Stimulated activated naive CD4-positive, alpha-beta T cell treated with Interleukin-2 at 50 U/mL for 16 hours (primary cell): ENCODE results near the gene LAMA1.

Experiments
- DNase-seq: peaks from one replicate; lab custom pipeline; 2025; lab: John Stamatoyannopoulos, UW

Gene LAMA1

DNA sequence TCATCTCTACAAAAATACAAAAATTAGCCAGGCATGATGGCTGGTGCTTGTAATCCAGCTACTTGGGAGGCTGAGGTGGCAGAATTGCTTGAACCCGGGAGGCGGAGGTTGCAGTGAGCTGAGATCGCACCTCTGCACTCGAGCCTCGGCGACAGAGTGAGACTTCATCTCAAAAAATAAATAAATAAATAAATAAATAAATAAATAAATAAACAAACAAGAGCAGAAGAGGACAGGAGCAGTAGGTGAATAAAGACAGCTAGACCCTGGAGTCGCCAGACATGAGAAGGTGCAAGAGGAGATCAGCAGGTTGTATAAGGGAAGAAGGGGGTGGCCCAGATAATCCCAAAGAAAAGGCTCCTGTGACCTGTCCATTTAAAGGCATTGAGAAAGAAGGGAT lies 12.3 kb downstream of the LAMA1 start:
- DNase-seq: no peak

DNA sequence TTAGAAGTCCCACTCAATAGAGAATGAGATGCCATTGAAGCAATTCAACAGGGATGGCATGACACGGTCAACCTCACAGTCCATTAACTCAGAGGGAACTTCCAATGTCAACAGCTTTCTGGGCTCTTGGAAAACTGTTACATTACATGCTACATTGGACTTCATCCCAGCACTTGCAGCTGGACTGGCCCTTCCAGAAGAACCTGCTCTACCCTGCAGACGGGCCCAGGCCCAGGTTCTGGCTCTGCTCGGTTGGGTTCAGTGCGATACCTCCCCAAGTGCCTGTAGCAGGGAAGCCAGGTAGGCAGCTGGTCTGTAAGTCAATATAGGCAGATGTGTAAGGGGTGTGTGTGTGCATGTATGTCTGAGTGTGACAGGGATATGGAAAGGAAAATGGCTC lies 12.9 kb downstream of the LAMA1 start:
- no peak for DNase-seq

DNA sequence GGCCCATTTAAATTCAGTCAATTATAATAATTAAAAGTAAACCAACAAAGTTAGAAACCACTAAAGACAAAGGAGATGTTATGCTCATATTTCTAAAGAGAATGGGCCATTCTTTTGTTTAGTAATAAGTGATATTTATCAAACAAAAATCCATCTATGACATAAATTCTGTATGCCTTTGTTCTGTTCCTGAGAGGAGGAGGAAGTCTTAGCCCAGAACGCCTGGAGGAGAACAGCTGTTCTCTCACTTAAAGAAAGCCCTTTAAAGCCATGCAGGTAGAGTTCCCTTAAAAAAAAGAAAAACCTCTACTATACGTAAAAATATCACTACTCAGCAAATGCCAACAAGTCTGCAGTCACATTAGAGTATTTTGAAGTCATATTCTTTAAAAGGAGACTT lies 15.5 kb downstream of the LAMA1 start:
- no peak for DNase-seq

DNA sequence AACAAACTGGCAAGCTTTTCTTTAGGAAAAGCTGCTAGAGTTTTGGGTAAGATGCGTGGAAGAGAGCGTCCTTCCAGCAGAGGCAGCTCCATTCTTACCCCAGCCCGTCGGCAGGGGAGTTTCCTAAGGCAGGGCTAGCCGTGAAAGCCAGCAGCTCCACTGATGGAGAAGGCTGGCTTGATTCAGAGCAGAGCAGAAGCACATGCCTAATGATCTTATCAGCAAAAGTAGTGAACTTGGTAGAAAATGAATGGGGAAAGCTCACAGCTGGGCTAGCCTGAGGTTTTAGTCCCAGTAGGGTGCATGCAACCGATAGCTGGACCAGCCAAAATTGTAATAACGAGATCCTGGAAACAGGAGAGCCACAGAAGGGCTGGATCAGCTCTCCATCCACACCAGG lies 20.8 kb downstream of the LAMA1 start:
- no peak for DNase-seq

DNA sequence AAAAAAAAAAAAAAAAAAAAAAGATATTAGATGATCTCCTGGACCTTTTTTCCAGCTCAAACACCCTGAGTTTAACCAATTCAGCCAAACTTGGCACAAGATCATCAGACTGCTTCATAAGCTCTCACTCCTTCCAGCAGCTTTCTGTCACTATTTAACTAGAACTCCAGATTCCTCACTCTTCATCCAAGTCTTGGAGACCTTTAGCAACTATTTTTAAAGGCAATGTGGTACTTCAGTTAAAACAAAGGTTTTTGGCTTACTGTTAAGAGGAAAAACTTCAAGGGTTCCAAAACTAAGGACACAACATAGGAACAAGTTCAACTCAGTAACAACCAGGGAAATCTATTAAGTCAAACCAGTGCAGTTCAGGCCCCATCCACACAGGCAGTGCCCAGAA lies 23.2 kb downstream of the LAMA1 start:
- no peak for DNase-seq

DNA sequence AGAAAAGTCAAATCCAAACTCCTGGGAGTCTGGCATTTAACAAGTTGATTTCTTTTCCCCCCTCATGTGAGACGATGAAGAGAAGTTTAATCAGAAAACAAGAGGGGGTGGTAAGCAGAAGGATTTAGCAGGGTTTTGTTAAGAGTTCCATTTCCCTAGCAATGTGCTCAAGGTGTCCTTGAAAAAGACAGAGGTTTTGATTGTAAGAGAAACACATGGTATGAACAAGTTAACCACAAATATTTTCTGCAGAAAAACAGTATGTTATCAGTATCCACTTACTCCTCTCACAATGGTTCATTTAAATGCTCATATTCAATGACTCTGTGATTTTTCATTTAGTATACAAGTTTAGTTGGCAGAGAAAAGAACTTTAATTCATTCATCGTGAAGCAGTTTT lies 26.8 kb downstream of the LAMA1 start:
- no peak for DNase-seq

DNA sequence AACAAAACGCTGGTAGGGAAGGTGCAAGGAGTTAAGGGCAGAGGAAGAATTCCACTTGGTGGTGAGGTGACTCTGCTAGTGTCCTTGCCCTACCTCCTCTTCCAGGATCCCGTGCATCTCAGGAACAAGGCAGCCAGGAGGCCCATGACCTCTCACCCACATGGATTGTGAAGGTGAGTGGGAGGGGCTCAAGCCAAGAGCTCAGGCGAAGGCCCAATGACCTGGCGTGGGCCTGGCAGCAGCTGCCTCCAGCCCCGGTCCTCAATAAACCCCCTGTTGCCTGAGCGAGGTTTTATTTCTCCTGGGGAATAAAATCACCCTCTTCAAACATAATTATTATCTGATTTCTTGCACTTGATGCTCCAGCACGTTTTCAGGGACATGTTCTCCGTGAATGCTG lies 28.2 kb downstream of the LAMA1 start:
- no peak for DNase-seq

DNA sequence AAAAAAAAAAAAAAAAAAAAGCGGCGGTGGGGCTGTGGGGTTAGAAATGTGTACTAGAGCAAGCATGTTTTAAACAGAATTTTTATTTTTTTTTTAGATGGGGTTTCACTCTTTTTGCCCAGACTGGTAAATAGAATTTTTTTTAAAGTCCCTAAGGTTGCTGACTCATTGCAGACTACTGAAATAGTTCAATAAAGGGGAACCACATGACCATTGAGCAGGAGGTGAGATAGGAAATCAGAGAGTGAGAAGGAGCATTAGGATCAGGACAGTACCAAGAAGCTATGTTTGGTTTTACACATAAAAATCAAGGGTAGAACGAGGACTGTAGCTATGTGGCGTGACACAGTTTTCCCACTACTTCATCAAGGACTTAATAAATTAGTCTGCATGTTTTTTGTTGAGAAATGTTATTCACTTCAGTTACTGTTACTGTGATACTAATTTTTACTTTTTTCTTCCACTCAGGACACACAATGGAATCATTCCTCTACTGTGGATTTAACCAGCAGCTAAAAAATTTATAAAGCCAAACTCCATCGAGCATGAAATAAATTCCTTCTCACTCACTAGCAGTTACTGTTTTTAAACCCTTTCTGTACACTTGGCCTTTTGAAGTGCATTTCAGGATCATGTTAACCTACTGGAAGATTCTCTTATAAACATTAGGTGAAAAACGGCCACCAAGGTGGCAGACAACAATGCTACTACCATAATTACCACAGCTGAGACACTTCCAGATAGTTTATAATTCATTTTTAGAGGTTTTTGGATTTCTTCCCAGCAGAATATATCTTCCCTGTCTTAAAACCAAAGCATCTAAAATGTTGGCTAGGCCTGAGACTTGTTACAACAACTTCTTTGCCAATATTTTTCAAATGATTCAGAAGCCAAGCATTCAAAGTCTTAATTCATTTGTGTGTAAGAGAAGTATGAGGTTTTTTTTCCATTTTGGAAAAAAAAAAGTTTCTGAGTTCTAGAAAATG lies 33.2 kb downstream of the LAMA1 start:
- DNase-seq: no peak

DNA sequence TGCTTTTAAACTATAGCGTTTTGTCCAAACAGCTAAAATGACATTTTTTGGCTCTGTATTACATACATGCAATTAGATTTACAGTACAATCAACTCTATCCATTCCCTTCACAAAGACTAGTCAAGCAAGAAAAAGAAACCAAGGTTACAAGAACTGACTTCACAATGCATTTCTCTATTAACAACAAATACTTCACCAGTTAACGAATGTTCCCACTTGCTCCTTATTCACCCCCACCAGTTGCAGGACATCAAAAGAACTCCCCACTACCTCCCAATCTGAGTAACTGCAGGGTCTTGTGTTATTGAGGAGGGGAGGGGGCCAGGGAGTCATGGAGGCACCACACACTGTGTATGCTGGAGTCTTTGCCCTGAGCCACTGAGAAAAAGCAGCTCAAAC lies 34.9 kb downstream of the LAMA1 start:
- no peak for DNase-seq

DNA sequence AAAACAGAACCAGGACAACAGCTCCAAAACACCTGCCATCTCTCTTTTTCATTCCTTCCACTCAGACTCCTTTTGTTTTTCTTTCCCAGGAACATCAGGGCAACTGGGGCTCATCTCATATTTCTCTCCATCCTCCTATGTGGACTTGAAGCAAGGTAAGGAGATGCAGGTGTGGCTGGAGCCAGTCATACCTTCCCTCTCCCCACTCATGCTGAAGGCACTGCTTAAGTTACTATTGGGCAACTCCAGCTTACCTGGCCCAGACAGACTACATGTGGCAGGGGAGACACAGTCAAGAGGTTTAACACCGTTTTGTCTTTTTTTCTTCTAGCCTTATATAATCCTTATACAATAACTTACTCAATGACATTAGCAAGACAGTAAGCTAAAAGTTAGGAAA lies 38.4 kb downstream of the LAMA1 start:
- no peak for DNase-seq

DNA sequence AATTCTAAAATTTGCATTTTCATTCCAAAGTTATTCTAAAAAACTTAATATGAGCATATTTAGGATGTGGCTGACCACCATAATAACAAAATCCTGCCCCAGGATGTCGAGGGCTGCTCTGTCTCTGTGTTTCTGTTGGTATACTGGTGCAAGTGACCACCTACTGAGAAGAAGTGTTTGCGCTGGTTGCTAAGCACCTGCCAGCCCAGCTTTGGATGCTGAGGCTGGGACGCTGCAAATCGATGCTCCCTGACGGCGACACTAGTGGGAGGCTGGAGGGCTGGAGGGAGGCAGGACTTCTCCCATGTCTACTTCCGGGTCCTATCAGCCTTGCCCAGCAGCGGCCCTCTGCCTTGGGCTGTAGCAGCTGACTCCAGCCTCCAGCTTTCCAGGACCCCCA lies 45.0 kb downstream of the LAMA1 start:
- no peak for DNase-seq

DNA sequence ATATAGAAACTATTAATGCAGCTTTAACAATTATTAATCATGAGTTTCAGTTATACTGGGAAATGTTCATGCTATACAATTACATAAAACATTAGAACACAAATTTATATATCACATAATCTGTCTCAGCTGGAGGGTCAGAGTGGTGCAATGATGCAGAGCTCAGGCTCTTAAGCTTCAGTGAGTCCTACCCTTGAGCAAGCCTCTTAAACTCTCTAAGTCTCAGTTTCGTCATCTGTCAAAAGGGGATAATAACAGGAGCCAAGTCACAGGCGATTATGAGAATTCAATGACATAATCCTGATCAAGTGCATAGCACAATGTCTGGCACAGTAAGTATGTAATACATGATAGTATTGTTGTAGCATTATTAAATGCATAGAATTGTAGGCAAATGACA lies 46.0 kb downstream of the LAMA1 start:
- DNase-seq: no peak

DNA sequence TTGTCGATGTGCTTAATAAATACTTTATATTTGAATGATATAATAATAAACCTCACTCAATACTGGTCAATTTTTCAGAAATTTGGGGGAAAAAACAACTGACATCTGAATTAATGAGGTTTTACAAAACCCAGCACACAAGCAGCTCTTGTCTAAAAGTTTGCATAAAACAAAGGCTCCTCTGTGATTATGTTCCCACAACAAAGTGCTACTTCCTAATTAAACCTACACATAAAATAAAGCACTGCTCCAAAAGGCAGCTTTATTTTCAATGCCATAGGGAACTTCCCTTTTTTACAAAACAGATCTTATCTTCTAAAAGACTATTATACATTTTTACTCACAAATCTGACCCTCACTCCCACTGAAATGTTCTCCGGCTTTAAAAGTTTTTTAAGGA lies 47.1 kb downstream of the LAMA1 start:
- no peak for DNase-seq

DNA sequence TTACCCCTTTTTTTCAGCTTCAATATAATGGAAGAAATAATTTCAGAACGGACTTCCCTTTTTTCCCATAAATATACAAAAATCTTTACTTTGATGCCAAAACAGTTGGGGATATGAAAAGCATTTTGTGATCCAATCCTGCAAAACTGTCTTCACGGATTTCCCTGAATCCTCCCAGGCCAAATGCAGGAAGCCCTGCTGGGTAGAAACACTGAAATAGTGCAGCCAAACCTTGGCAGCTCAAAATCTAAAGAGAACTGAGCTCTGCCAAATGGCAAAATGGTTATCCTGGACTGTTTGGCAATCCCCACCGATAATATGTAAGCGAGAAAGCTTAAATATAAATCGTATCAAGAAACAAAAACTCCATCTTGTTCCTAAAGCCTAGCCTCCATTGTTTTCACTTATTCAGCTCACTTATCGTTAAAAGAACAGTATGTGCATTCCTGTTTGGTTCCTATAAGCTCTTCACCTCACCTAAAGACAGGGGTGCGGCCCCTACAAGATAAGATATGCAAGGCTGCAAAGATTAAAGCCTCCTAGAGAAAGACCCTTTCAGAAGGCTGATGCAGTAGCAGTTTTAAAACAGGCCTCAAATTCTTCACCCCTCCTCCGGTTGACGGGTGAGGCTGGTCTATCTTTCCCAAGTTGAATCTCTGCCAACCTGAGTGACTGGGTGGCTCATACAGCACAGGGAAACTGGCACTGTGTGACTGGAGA lies 48.6 kb downstream of the LAMA1 start:
- no peak for DNase-seq

DNA sequence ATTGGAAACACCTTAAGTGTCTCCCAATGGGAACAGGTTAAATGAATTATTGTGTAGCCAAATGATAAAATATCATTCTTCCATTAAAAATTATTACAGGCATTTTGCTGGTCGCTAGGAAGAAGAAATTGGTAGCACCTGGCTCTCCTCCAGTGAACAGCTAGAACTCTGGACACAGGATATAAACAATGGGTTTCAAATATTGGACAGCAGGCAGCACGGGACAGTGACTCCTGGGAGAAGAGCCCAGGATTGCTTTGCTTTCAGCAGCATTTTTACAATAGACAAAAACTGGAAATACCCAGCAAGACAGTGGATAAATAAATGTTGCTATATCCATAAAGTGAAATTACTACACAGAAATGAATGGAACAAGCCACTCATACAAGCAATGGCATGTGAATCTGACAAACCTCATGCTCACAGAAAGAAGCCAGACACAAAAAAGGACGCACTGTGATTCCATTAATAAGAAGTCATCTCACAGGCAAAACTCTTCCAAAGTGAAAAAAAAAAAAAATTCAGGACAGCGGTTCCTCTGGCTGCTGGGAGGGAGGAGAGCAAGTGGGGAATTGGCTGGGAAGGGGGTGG lies 50.5 kb downstream of the LAMA1 start:
- DNase-seq: no peak

DNA sequence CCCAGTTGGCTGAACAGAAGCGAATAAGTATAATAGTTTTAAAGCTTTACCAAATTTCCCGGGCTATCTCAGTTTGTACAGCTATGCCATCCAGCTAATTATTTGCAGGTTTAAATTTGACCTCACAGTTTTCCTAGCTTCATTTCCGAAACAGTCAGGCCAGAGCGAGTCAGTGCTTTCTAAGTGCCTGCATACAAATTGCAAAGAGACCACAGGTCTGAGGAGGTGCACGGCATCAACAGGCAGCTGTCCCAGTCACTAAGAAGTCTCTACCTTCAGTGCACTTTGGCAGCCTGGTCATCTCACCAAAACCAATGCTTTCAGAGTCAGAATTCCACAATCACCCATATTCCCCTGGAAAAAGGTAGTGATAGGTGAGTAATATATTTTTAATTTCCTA lies 51.9 kb downstream of the LAMA1 start:
- no peak for DNase-seq

DNA sequence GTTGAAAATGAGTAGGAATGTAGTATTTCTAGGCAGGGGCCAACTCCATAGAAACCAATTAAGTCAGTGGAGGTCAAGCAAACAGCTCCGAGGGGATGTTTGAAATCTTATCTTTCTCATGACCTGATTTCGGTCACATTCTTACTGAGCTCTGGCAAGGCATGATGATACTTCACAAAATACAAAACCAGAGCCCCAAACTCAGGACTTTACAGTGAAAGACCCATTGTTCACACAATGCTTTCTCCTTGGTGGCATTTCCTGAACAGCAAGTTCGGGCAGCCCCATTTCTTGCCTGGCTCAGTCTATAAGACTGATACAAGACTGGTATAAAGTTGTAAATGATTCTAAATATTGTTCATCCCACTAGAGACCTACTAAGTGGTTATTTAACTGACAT lies 53.3 kb downstream of the LAMA1 start:
- DNase-seq: no peak

DNA sequence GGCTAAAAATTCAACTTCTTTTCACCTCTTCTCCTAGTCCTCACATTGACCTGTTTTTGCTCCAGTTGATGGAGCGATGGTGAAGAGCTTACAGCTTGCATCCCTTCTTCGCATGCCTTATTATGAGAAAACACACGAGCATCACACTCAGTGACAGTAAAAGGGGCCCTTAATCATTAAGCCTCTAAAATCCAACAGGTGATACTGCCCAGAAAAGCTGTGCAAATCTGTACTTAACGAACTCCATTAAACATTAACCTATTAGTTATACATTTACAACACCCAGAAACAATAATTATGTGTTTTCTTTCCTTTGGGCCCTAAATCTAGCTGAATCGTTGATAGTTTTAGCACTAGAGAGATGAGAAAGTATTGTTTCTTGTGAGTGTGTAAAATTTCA lies 54.8 kb downstream of the LAMA1 start:
- no peak for DNase-seq

DNA sequence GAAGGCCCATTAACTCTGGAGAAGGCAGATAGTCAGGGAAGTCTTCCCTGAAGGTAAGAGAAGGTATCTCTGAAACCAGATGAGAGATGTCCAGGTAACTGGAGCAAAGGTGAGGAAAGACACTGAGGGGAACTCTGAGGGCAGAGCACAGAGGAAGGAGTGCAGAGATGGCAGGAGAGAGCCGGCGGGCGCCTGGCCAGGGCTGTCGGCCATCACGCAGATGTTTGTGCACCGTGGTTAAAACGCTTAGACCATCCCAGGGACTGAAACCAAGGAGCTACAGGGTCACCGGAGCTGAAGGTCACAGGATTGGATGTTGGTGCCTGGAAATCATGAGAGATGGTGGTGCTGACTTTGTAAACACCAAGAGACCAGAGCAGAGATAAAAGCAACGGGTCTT lies 55.4 kb downstream of the LAMA1 start:
- DNase-seq: no peak

DNA sequence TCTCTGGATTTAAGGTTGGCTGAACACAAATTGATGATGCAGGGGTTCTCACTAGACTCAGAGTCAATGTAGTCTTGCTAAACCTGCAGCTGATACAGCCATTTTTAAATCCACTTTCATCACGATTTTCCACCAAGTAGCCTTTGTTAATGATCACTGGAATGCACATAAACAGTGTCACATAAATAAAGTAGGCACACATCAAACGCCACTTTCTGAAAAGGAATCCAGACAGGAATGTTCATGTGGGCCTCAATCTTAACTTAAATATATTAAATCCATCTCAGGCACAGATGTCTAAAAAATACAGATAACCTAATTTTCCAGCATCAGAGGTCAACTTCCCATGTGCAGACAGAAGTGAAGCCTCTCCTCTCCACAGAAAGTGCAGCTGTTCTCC lies 58.3 kb downstream of the LAMA1 start:
- DNase-seq: no peak

DNA sequence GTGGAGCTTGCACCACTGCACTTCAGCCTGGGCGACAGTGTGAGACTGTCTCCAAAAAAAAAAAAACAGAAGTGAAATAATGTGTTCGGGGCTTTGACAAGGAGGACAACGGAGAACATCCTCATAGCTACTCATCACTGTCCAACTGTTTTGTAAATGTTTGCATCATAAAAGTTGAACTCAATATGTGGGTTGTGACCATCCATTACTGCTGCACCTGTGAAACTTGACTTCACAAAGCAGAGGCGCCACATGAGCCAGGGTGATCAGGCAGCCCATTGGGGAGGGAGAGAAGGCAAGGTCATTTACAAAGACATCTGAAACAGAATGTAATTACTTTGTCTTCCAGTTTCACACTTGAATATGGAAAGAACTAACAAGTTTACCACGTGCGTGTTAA lies 61.6 kb downstream of the LAMA1 start:
- no peak for DNase-seq

DNA sequence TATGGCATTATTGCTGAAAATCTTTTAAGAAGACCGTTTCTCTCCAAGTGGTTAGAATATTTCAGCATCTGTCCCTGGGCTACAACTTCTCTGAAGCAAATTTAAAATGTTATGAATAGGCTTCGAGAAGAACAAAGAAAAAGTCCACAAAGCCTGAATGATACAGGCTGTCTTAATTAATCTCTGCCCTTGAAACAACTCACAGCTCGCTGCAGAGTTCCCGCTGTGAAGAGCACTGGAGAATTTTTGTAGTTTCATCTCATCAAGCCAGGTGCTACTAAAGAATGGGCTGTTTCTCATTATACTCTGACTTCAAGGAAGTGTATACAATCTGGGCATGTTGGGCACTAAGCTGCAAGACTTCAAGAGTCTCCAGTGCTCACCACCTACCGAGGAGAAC lies 67.6 kb downstream of the LAMA1 start:
- no peak for DNase-seq

DNA sequence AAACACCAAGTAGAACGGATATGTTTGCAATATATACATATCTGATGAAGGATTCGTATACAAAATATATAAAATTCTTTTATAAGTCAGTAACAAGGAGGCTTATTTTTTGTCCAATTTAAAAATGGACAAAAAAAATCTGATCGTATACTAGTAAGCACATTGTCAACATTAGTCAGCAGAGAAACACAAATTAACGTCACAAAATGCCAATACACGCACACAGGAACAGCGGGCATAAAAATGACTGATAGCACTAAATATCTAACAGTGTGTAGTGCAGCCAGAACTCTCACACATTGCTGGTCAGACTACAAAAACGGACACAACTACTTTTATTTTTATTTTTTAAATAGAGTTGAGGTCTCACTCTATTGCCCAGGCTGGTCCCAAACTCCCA lies 69.5 kb downstream of the LAMA1 start:
- DNase-seq: no peak
